Uterus (tissue), 4 donors: ENCODE measurements around the gene SLC25A6. TPM values are rescaled to one million over a fixed set of nuclear protein-coding genes. Genes with fewer than 3 reads are reported as not detected.

Experiments
- DNase-seq, 2 donors: peaks; one replicate each; pipeline ENCODE4 v3.0.0-alpha.2; 2019 to 2020
- H3K27ac ChIP-seq, 2 donors: fragments of 200-600 bp; sonication (generic); 1 replicate in 1 of 2; 2 replicates in 1 of 2; pipeline ENCODE4 v1.5.1; 2016 to 2018
- H3K27me3 ChIP-seq, 2 donors: fragments of 200-600 bp; sonication (generic); one replicate each; pipeline ENCODE4 v1.5.1; 2018 to 2019; ENCODE audit warnings: control low read depth in 1 of 2
- H3K36me3 ChIP-seq, 2 donors: fragments of 200-600 bp; sonication (generic); one replicate each; pipeline ENCODE4 v1.5.1; 2019; ENCODE audit warnings: control low read depth in 1 of 2
- H3K4me1 ChIP-seq, 2 donors: fragments of 200-600 bp; sonication (generic); one replicate each; pipeline ENCODE4 v1.5.1; 2018 to 2019; ENCODE audit warnings: control low read depth in 1 of 2
- H3K4me3 ChIP-seq, 2 donors: fragments of 200-600 bp; sonication (generic); 1 replicate in 1 of 2; 2 replicates in 1 of 2; pipeline ENCODE4 v1.5.1; 2018 to 2019; ENCODE audit warnings: mild to moderate bottlenecking in 1 of 2
- H3K9me3 ChIP-seq, 2 donors: fragments of 200-600 bp; sonication (generic); one replicate each; pipeline ENCODE4 v1.5.1; 2019; ENCODE audit warnings: control low read depth in 1 of 2
- POLR2A ChIP-seq, 2 donors: fragments of 450-650 bp; IDR thresholded peaks; one replicate each; pipeline ENCODE4 v1.6.1; 2016; ENCODE audit warnings: antibody characterized with exemption in 2 of 2, mild to moderate bottlenecking in 1 of 2, moderate library complexity in 1 of 2
- intact Hi-C: fragments of 100-400 bp; cut with DNase I; formaldehyde crosslinking; loops from one replicate; pipeline ENCODE4 v1.15.1; 2023; ENCODE audit warnings: low total_unique reads
- total RNA-seq, 4 donors: library from RNA; depleted of rRNA in 3 of 4; stranded (reverse); fragments of >200 nt in 3 of 4; gene quantifications; one replicate each; pipeline versions ENCODE4 v1.1.0 to v1.2.4, GENCODE V29; 2014 to 2023
- TF ChIP-seq, protein P1 (sequence below), 4 experiments: fragments of 200-600 bp in 2 of 4; fragments of 450-650 bp in 2 of 4; sonication (generic) in 2 of 4; IDR thresholded peaks; one replicate each; pipeline ENCODE4 v1.5.1; 2016 to 2019; ENCODE audit warnings: antibody characterized with exemption in 4 of 4, mild to moderate bottlenecking in 2 of 4, moderate library complexity in 1 of 4
- donor health status: DM: yes; HTN: yes; CAD: no.

Gene SLC25A6
- total RNA-seq, 4 donors from 2014 or later, result 140 to 289 (median 207) TPM

DNA sequence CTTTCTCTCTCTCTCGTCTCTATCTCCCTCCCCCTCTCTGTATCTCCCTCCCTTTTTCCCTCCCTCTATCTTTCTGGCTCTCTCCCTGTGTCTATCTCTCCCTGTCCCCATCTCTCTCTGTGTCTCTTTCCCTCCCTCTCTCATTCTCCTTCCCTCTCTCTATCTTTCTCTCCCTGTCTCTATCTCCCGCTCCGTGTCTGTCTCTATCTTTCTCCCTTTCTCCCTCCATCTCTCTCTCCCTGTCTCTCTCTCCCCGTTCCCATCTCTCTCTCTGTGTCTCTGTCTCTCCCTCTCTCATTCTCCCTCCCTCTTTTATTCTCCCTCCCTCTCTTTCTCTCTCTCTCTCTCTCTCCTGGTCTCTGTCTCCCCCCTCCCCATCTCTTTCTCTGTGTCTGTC lies 32.4 kb downstream of the SLC25A6 start:
- DNase-seq, result no peak
- no peaks in the 10 kb centered on the region for H3K4me1 ChIP-seq
- H3K27me3 ChIP-seq, result no peaks in the 10 kb centered on the region
- TF ChIP-seq, protein P1, sequence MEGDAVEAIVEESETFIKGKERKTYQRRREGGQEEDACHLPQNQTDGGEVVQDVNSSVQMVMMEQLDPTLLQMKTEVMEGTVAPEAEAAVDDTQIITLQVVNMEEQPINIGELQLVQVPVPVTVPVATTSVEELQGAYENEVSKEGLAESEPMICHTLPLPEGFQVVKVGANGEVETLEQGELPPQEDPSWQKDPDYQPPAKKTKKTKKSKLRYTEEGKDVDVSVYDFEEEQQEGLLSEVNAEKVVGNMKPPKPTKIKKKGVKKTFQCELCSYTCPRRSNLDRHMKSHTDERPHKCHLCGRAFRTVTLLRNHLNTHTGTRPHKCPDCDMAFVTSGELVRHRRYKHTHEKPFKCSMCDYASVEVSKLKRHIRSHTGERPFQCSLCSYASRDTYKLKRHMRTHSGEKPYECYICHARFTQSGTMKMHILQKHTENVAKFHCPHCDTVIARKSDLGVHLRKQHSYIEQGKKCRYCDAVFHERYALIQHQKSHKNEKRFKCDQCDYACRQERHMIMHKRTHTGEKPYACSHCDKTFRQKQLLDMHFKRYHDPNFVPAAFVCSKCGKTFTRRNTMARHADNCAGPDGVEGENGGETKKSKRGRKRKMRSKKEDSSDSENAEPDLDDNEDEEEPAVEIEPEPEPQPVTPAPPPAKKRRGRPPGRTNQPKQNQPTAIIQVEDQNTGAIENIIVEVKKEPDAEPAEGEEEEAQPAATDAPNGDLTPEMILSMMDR (IDR thresholded peaks at IDR 0.05), result no peak
- no peak for TF ChIP-seq POLR2A (IDR thresholded peaks at IDR 0.05)
- intact Hi-C loops, result no loop called here
- H3K36me3 ChIP-seq, result no peaks in the 10 kb centered on the region
- peaks cover 0 to 8% of the 10 kb centered on the region in 2 donors for H3K9me3 ChIP-seq
- H3K27ac ChIP-seq, result no peak overlapping the region
- H3K4me3 ChIP-seq, result no peak overlapping the region

DNA sequence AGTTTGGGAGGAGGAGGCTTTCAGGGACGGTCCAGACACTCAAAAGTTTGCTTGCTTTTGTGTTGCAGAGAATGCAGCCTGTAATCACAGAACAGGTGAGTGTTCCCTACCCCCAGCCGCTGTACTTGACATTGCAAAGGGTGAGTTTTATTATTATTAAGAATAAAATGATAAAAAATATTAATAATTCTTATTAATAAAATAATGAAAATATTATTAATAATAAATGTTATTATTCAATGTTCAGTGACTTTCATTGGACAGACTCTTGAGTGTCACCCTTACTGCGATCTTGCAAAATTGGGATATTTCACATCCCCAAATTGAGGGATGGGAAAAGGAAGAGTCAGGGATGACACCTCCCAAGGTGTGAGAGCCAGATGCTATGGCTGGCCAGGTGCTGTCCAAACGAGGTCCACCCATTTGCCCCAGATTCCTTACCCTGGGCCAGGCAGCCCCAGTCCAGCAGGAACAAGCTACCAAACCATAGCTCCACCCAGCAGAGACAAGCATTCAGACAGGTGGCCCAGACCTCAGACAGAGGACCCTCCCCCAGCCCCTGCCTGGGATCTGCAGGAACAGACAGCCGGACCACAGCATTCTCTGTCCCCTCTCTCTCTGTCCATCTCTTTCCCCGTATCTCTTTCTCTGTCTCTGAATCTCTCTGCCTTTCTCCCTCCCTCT lies 33.0 kb downstream of the SLC25A6 start:
- intact Hi-C loops, result no loop called here
- no peaks in the 10 kb centered on the region for H3K36me3 ChIP-seq

DNA sequence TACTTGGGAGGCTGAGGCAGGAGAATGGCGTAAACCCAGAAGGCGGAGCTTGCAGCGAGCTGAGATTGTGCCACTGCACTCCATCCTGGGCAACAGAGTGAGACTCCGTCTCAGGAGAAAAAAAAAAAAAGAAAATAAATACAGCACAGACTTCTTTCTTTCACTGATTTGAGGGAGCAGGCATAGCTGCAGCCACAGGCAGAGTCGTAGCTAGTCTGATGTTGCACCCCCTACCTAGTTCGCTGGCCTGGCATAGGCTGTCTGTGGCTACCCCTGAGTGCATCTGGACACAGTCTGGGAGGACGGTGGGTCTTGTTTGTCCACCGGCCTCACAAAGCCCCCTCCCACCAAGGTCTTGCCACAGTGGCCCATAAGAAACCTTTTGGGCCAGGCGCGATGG lies 33.9 kb downstream of the SLC25A6 start:
- Histone ChIP-seq H3K4me1 (no peaks in the 10 kb centered on the region), H3K9me3 (peaks cover 0 to 8% of the 10 kb centered on the region in 2 donors), H3K4me3 (no peak overlapping the region), H3K36me3 (no peaks in the 10 kb centered on the region), H3K27ac (no peak overlapping the region), H3K27me3 (no peaks in the 10 kb centered on the region)
- DNase-seq, result no peak
- no peak for TF ChIP-seq POLR2A (IDR thresholded peaks at IDR 0.05)
- TF ChIP-seq, protein P1 (IDR thresholded peaks at IDR 0.05), result no peak
- intact Hi-C loops, result no loop called here

More for the DNA sequence above, 33.0 kb downstream of the SLC25A6 start:
- no peak overlapping the region for H3K27ac ChIP-seq
- H3K27me3 ChIP-seq, result no peaks in the 10 kb centered on the region
- H3K9me3 ChIP-seq, result peaks cover 0 to 8% of the 10 kb centered on the region in 2 donors
- DNase-seq, result no peak
- TF ChIP-seq, protein P1 (IDR thresholded peaks at IDR 0.05), result no peak
- TF ChIP-seq POLR2A (IDR thresholded peaks at IDR 0.05), result no peak
- H3K4me3 ChIP-seq, result no peak overlapping the region
- H3K4me1 ChIP-seq, result no peaks in the 10 kb centered on the region

DNA sequence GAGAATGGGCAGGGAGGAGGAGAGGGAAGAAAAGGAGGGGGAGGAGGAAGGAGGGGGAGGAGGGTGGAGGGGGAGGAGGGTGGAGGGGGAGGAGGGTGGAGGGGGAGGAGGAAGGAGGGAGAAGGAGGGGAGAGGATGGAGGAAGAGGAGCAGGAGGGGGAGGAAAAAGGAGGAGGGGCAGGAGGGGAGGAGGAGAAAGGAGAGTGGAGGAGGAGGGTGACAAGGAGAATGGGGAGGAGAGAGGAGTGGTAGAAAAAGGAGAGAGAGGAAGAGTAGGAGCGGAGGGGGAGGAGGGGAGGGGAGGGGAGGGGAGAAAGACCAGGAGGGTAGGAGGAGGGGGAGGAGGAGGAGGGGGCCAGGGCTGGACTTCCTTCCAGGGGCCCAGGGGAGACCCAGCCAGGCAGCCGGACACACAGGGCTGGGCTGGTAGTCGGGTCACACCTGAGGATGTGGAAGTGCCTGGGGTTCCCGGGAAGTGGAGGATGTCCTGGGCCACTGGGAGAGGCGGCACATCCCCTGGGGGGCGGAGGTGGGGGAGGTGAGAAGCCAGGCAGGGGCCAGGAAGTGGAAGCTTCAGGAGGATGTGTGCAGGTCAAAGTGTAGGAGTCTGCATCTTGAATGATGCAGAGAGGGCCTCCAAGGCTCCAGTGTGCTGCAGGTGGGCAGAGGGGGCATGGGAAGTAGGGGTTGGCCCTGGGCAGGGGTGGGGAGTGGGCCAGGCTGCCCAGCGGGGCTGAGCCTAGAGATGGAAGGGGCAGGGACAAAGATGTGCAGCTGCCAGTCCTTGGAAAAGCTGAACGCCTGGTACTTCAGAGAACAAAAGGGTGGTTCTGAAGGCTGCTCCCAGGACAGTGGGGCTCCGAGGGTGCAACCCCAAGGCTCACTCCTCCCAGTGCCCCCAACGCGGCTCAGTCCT lies 36.5 kb downstream of the SLC25A6 start:
- no peak for TF ChIP-seq POLR2A (IDR thresholded peaks at IDR 0.05)
- TF ChIP-seq, protein P1 (IDR thresholded peaks at IDR 0.05), result no peak
- Histone ChIP-seq H3K9me3 (peaks cover 0 to 8% of the 10 kb centered on the region in 2 donors), H3K36me3 (no peaks in the 10 kb centered on the region), H3K27me3 (no peaks in the 10 kb centered on the region), H3K4me3 (no peak overlapping the region), H3K4me1 (no peaks in the 10 kb centered on the region), H3K27ac (no peak overlapping the region)
- intact Hi-C loops, result no loop called here
- DNase-seq, result no peak
